ENCODE data around the gene VWA3B. TPM values are rescaled to one million over a fixed set of nuclear protein-coding genes. Genes with fewer than 3 reads are reported as not detected.

The VWA3B gene
- total and polyA plus RNA-seq, 2 experiments from 2014 or later = not detected

- H3K36me3 ChIP-seq (ENCODE audit: low read depth) = no peaks in the 10 kb centered on the region
- no peak for DNase-seq
- no peaks in the 10 kb centered on the region for H3F3A ChIP-seq (ENCODE audit: insufficient read depth)
- 46 to 63% methylated on average over 3 of the region's 3 CpGs for WGBS, 2 experiments (ENCODE audit: low coverage in 1 of 2, low lambda C conversion rate in 2 of 2, missing lambda C conversion rate in 2 of 2)
- H3K79me2 ChIP-seq (ENCODE audit: insufficient read depth) = no peaks in the 10 kb centered on the region
- H3K27me3 ChIP-seq (replicated peaks; ENCODE audit: insufficient read depth) = no peaks in the 10 kb centered on the region; the same call in 1 of the 2 replicates
- no peaks in the 10 kb centered on the region for H4K20me1 ChIP-seq (ENCODE audit: insufficient read depth)
- TF ChIP-seq EZH2phosphoT487 (IDR thresholded peaks at IDR 0.05; ENCODE audit: insufficient read depth, low read depth) (no peak), EZH2 (IDR thresholded peaks at IDR 0.05; ENCODE audit: insufficient read depth, poor library complexity, severe bottlenecking) (no peak)
- no peaks in the 10 kb centered on the region for H3K9me3 ChIP-seq (ENCODE audit: low read depth)
- no peak overlapping the region for H2AFZ ChIP-seq
- no peaks in the 10 kb centered on the region for H3K4me1 ChIP-seq (ENCODE audit: insufficient read depth)
- H3K9me2 ChIP-seq (ENCODE audit: insufficient read depth) = no peaks in the 10 kb centered on the region
- in situ Hi-C loops (cut with MboI) = no loop called here
- H3K4me2 ChIP-seq (ENCODE audit: unreplicated experiment) = no peak overlapping the region
- no peak overlapping the region for H3K4me3 ChIP-seq
- H3K9ac ChIP-seq = no peak overlapping the region
- no peak overlapping the region for H3K27ac ChIP-seq
These were observed 118.9 kb downstream of the VWA3B start for GRCh38 chr2:98205889-98206288.

GRCh38 chr2:98212092-98213000 lies 125.4 kb downstream of the VWA3B start:
- 6 to 9% methylated on average over 9 of the region's 9 CpGs for WGBS, 2 experiments (ENCODE audit: low coverage in 1 of 2, low lambda C conversion rate in 2 of 2, missing lambda C conversion rate in 2 of 2)

GRCh38 chr2:98216616-98217015 lies 129.6 kb downstream of the VWA3B start:
- Histone ChIP-seq H3K4me1 (ENCODE audit: insufficient read depth) (no peaks in the 10 kb centered on the region), H3K4me3 (no peak overlapping the region), H3K9me2 (ENCODE audit: insufficient read depth) (no peaks in the 10 kb centered on the region), H3K36me3 (ENCODE audit: low read depth) (no peaks in the 10 kb centered on the region), H3F3A (ENCODE audit: insufficient read depth) (no peaks in the 10 kb centered on the region), H2AFZ (no peak overlapping the region), H4K20me1 (ENCODE audit: insufficient read depth) (no peaks in the 10 kb centered on the region), H3K27ac (no peak overlapping the region), H3K9ac (no peak overlapping the region), H3K27me3 (replicated peaks; ENCODE audit: insufficient read depth) (peaks cover 24% of the 10 kb centered on the region), H3K9me3 (ENCODE audit: low read depth) (no peaks in the 10 kb centered on the region), H3K4me2 (ENCODE audit: unreplicated experiment) (no peak overlapping the region), H3K79me2 (ENCODE audit: insufficient read depth) (no peaks in the 10 kb centered on the region)
- DNase-seq = no peak
- WGBS, 2 experiments (ENCODE audit: low coverage in 1 of 2, low lambda C conversion rate in 2 of 2, missing lambda C conversion rate in 2 of 2) = 16 to 23% methylated on average over 3 to 4 of the region's 4 CpGs
- in situ Hi-C loops (cut with MboI) = no loop called here
- TF ChIP-seq EZH2 (IDR thresholded peaks at IDR 0.05; ENCODE audit: insufficient read depth, poor library complexity, severe bottlenecking) (no peak), EZH2phosphoT487 (IDR thresholded peaks at IDR 0.05; ENCODE audit: insufficient read depth, low read depth) (no peak)

More at GRCh38 chr2:98212092-98213000, 125.4 kb downstream of the VWA3B start:
- H4K20me1 ChIP-seq (ENCODE audit: insufficient read depth) = no peaks in the 10 kb centered on the region
- H3K9ac ChIP-seq = no peak overlapping the region
- H3K4me1 ChIP-seq (ENCODE audit: insufficient read depth) = no peaks in the 10 kb centered on the region
- H3K9me2 ChIP-seq (ENCODE audit: insufficient read depth) = no peaks in the 10 kb centered on the region
- H3K4me2 ChIP-seq (ENCODE audit: unreplicated experiment) = no peak overlapping the region
- no peaks in the 10 kb centered on the region for H3K36me3 ChIP-seq (ENCODE audit: low read depth)
- in situ Hi-C loops (cut with MboI) = no loop called here
- no peaks in the 10 kb centered on the region for H3F3A ChIP-seq (ENCODE audit: insufficient read depth)
- H3K79me2 ChIP-seq (ENCODE audit: insufficient read depth) = no peaks in the 10 kb centered on the region
- TF ChIP-seq EZH2phosphoT487 (IDR thresholded peaks at IDR 0.05; ENCODE audit: insufficient read depth, low read depth) = no peak
- no peak for TF ChIP-seq EZH2 (IDR thresholded peaks at IDR 0.05; ENCODE audit: insufficient read depth, poor library complexity, severe bottlenecking)
- H3K27ac ChIP-seq = no peak overlapping the region
- H3K4me3 ChIP-seq = no peak overlapping the region
- no peak for DNase-seq
- H3K9me3 ChIP-seq (ENCODE audit: low read depth) = no peaks in the 10 kb centered on the region
- H3K27me3 ChIP-seq (replicated peaks; ENCODE audit: insufficient read depth) = peaks cover 30% of the 10 kb centered on the region
- H2AFZ ChIP-seq = no peak overlapping the region

GRCh38 chr2:98219152-98219551 lies 132.2 kb downstream of the VWA3B start:
- H3K4me3 ChIP-seq = no peak overlapping the region
- WGBS, 2 experiments (ENCODE audit: low coverage in 1 of 2, low lambda C conversion rate in 2 of 2, missing lambda C conversion rate in 2 of 2) = 59 to 68% methylated on average over 3 of the region's 3 CpGs
- no peaks in the 10 kb centered on the region for H3K36me3 ChIP-seq (ENCODE audit: low read depth)
- H3K27me3 ChIP-seq (replicated peaks; ENCODE audit: insufficient read depth) = no peaks in the 10 kb centered on the region; the same call in 1 of the 2 replicates
- no peaks in the 10 kb centered on the region for H4K20me1 ChIP-seq (ENCODE audit: insufficient read depth)
- no peaks in the 10 kb centered on the region for H3F3A ChIP-seq (ENCODE audit: insufficient read depth)
- H3K79me2 ChIP-seq (ENCODE audit: insufficient read depth) = no peaks in the 10 kb centered on the region
- H3K9me3 ChIP-seq (ENCODE audit: low read depth) = no peaks in the 10 kb centered on the region
- no peaks in the 10 kb centered on the region for H3K4me1 ChIP-seq (ENCODE audit: insufficient read depth)
- H3K27ac ChIP-seq = no peak overlapping the region
- H2AFZ ChIP-seq = no peak overlapping the region
- H3K9me2 ChIP-seq (ENCODE audit: insufficient read depth) = no peaks in the 10 kb centered on the region
- TF ChIP-seq EZH2phosphoT487 (IDR thresholded peaks at IDR 0.05; ENCODE audit: insufficient read depth, low read depth) = no peak
- TF ChIP-seq EZH2 (IDR thresholded peaks at IDR 0.05; ENCODE audit: insufficient read depth, poor library complexity, severe bottlenecking) = no peak
- H3K9ac ChIP-seq = no peak overlapping the region
- DNase-seq = no peak
- no peak overlapping the region for H3K4me2 ChIP-seq (ENCODE audit: unreplicated experiment)
- in situ Hi-C loops (cut with MboI) = no loop called here
